ENCODE results near the gene MBTPS1. TPM values are rescaled to one million over a fixed set of nuclear protein-coding genes. Genes with fewer than 3 reads are reported as not detected.

Gene MBTPS1
- total and polyA plus RNA-seq, 4 donors: 21.1 to 65.0 (median 30.8) TPM

- TF ChIP-seq REST (IDR thresholded peaks at IDR 0.05): no peak
These were observed 52.8 kb downstream of the MBTPS1 start (continued) for GRCh38 chr16:84063980-84064379.

- no peak overlapping the region for H3K4me3 ChIP-seq (ENCODE audit: low read depth in 1 of 3, low read length in 3 of 3)
- 64% methylated on average over 25 of the region's 25 CpGs for WGBS
- no peak overlapping the region for H3K27ac ChIP-seq (ENCODE audit: low read depth in 1 of 2, low read length in 2 of 2)
These were observed 53.8 kb downstream of the MBTPS1 start for GRCh38 chr16:84062734-84063640.

GRCh38 chr16:84061236-84061819, 55.4 kb downstream of the MBTPS1 start:
- Histone ChIP-seq H3K4me1 (ENCODE audit: control insufficient read depth in 4 of 4, insufficient read depth in 4 of 4, low read length in 3 of 4) (no peaks in the 10 kb centered on the region), H3K9me3 (ENCODE audit: control insufficient read depth in 4 of 4, low read length in 3 of 4) (no peaks in the 10 kb centered on the region), H3K27me3 (ENCODE audit: control insufficient read depth in 4 of 4, insufficient read depth in 4 of 4, low read length in 3 of 4) (no peaks in the 10 kb centered on the region), H3K4me3 (ENCODE audit: low read depth in 1 of 3, low read length in 3 of 3) (no peak overlapping the region), H3K36me3 (ENCODE audit: control insufficient read depth in 4 of 4, insufficient read depth in 3 of 4, low read depth in 1 of 4, low read length in 3 of 4) (peaks cover 12 to 88% (median 55%) of the 10 kb centered on the region in 4 donors), H3K27ac (ENCODE audit: low read depth in 1 of 2, low read length in 2 of 2) (no peak overlapping the region), H3K9ac (ENCODE audit: low read depth in 1 of 2, low read length in 2 of 2) (no peak overlapping the region)
- DNase-seq (ENCODE audit: low spot score): no peak
- 92% methylated on average over 7 of the region's 7 CpGs for WGBS
- no peak for TF ChIP-seq FOXA1 (IDR thresholded peaks at IDR 0.05)
- no peak for TF ChIP-seq TAF1 (conservative IDR thresholded peaks at IDR 0.05)
- TF ChIP-seq MAX (IDR thresholded peaks at IDR 0.05): no peak
- TF ChIP-seq JUND (IDR thresholded peaks at IDR 0.05): no peak
- no peak for TF ChIP-seq ZBTB33 (IDR thresholded peaks at IDR 0.05)
- TF ChIP-seq ATF3 (IDR thresholded peaks at IDR 0.05): no peak
- TF ChIP-seq CTCF (IDR thresholded peaks at IDR 0.05; ENCODE audit: low read depth, low read length, missing input control): no peak
- TF ChIP-seq EGR1 (IDR thresholded peaks at IDR 0.05; ENCODE audit: low read depth in 2 of 2): no peak
- no peak for TF ChIP-seq FOXA2 (IDR thresholded peaks at IDR 0.05)
- TF ChIP-seq NR2F2 (IDR thresholded peaks at IDR 0.05): no peak
- no peak for TF ChIP-seq RAD21 (IDR thresholded peaks at IDR 0.05)

More at GRCh38 chr16:84062734-84063640, 53.8 kb downstream of the MBTPS1 start:
- Histone ChIP-seq H3K4me1 (ENCODE audit: control insufficient read depth in 4 of 4, insufficient read depth in 4 of 4, low read length in 3 of 4) (no peaks in the 10 kb centered on the region), H3K27me3 (ENCODE audit: control insufficient read depth in 4 of 4, insufficient read depth in 4 of 4, low read length in 3 of 4) (no peaks in the 10 kb centered on the region), H3K36me3 (ENCODE audit: control insufficient read depth in 4 of 4, insufficient read depth in 3 of 4, low read depth in 1 of 4, low read length in 3 of 4) (peaks cover 13 to 88% (median 57%) of the 10 kb centered on the region in 4 donors), H3K9me3 (ENCODE audit: control insufficient read depth in 4 of 4, low read length in 3 of 4) (no peaks in the 10 kb centered on the region), H3K9ac (ENCODE audit: low read depth in 1 of 2, low read length in 2 of 2) (no peak overlapping the region)
- peak; percentile 75 for DNase-seq (ENCODE audit: low spot score)
- no peak for TF ChIP-seq ATF3 (IDR thresholded peaks at IDR 0.05)
- peak; percentile 76 for TF ChIP-seq CTCF (IDR thresholded peaks at IDR 0.05; ENCODE audit: low read depth, low read length, missing input control)
- TF ChIP-seq RAD21 (IDR thresholded peaks at IDR 0.05): peak; percentile 67 to 84
- no peak for TF ChIP-seq HNF4A (conservative IDR thresholded peaks at IDR 0.05)
- no peak for TF ChIP-seq YY1 (IDR thresholded peaks at IDR 0.05)

Data from liver (tissue), 9 donors.